GM21825 (cell line): ENCODE results near the gene TMEM201.
"Not testable (repeated sequence)": the region's sequence is repeated elsewhere in the genome, so short reads cannot be mapped to it uniquely, and the experiment has no call there.

Source experiments
- ATAC-seq: cut with Tn5 transposase; IDR thresholded peaks from one replicate; pipeline ENCODE4 v1.9.1; 2021; ENCODE audit warnings: mild to moderate bottlenecking, moderate library complexity; ENCODE audit not compliant: unreplicated experiment

The TMEM201 gene

DNA sequence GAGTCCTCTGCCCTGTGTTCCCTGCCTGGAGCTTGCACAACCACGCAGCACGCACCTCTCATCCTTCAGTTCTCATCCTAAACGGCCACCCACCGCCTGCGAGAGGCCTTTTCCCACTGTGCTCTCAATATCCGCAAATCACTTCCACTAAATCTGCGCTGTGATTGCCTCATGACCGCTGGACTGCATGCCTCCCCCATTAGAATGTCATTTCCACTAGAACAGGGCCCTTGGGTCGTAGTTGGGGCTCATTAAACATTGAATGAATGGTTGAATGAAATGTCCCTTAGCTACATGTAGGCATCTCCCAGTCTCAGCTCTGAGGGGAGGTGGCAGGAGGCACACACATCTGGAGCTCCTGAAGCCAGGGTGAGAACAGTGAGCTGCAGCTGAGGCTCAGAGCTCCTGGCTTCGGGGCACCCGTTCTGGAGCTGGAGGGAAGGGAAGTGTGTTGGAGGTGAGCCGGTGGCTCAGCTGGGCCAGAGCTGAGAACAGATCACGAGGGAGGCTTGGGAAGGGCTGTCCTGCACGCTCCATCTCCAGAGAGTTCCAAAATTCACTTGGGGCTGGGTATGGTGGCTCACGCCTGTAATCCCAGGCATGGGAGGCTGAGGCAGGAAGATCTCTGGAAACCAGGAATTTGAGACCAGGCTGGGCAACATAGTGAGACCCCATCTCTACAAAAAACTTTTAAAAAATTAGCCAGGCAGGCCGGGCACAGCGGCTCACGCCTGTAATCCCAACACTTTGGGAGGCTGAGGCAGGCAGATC, 30.4 kb downstream of the TMEM201 start:
- ATAC-seq = no peak

DNA sequence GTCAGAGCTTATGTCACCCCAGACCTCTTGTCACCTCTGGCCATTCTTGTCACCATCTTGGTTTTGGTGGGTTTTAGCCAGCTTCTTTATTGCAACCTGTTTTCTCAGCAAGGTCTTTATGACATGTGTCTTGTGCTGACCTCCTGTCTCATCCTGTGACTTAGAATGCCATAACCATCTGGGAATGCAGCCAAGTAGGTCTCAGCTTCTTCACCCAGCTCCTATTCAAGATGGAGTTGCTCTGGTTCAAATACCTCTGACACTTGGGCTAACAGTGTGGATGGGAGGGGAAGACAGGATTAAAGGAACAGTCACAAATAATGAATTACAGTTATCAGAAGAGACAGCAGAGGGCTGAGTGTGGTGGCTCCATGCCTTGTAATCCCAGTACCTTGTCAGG, 32.3 kb downstream of the TMEM201 start:
- no peak for ATAC-seq

DNA sequence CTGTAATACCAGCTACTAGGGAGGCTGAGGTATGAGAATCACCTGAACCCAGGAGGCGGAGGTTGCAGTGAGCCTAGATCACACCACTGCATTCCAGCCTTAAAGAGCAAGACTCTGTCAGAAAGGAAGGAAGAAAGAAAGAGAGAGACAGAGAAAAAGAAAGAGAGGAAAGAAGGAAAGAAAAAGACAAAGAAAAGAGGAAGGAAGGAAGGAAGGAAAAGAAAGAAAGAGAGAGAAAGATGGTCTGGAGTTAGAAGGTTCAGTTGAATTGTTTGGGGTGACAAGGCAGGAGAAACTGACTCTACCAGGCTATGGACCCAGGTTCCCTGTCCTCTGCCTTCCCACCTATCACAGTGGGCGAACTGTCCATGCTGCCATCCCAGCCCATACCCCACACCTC, 35.4 kb downstream of the TMEM201 start:
- ATAC-seq = no peak

DNA sequence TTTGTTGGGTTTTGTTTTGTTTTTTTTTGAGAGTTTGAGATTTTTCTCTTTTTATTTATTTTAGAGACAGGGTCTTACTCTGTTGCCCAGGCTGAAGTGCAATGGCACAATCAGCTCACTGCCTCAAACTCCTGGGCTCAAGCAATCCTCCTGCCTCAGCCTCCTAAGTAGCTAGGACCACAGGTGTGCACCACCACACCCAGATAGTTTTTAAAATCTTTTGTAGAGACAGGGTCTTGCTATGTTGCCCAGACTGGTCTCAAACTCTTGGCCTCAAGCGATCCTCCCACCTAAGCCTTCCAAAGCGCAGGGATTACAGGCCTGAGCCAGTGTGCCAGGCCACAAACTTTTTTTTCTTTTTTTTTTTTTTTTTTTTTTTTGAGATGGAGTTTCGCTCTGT, 36.3 kb downstream of the TMEM201 start:
- not testable (repeated sequence) for ATAC-seq

DNA sequence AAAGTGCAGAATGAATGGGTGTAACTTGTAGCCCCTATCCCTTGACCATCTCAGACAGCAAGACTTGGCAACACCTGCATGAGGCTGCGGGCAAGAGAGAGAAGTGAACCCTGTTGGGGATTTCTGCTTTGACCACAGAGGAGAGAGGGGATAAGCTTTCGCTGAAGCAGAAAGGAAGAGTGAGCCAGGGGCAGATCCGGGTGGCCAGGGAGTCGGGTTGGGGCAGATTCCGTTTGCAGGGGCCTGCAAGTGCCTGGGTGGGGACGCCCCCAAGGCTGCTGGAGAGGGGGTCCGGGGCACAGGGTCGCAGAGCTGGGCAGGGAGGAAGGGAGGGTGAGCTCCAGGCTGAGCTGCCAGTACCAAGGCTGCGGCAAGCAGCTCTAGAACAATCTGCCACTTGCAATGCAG, 37.5 kb downstream of the TMEM201 start:
- peak; percentile 39 for ATAC-seq

DNA sequence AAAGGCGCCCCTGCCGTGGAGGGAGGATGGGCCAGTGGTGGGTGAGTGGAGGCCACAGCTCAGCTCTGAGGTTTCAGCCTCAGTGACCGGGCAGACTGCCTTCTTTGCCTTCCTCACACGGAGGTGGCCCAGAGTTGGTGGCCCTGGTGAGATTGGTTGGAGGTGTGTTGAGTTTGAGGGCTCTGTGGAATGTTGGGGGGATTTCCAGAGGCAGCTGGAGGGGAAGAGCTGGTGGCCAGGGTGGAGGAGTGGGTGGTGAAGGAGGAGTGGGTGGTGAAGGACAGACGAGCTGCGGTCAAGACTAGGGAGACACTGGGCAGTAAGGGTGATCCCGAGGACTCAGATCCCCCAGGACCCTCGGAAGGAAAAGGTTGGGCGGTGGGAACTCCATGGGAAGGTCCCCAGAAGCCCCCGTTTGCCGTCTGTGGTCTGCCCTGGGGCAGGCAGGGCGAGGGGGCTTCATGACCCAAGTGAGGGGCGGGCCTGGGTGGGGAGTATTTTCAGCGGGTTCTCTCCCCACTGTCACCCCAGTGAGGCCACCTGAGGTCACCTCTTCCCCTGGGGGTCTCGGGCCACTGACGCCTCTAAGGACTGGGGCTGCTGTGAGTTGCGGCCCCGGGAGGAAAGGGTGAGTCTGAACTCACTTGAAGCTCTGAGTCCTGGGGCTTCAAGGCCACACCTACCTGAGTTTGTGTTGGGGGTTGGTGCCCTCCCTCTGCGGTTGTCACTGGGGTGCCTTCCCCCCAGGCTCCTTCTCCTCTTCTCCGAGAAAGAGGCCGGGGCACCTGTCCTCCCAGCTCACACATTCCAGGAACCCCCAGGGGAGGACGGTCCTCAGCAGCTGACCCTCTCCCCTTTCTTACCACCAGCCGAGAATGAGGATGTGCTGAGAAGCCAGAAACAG, 40.1 kb downstream of the TMEM201 start:
- no peak for ATAC-seq

DNA sequence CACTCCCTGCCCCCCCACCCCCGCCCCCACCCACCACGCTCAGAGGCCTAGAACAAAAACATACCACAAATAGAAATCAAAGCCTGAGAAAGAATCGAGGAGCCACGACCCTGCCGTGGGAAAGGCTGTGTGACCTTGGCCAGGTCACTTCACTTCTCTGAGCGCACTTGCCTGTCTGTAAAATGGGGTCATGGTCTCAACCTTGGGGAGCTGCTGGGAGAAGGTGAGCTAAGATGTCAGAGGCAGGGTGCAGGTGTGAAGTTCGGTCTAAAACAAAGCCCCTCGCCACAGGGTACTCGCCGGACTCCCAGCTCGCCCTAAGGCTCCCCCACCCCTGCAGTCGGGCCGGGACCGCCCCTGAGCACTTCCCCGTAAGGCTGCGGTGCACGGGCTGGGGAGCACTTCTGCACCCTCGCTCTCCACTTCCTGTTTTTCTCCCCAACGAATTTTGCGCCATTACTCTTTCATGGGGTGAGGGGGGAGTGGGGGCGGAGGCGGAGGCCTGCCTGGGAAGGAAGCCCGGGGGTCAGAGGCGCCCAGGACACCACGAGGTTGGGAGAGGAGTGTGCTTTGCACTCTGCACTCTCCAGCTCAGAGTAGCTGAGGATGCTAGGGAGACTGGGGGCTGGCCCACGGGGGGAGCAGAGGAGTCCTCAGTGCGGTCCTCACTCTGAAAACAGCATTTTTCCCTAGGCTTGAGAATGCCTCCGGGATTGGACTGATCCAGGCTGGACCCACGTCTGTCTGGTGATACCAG, 40.9 kb downstream of the TMEM201 start:
- ATAC-seq = no peak

DNA sequence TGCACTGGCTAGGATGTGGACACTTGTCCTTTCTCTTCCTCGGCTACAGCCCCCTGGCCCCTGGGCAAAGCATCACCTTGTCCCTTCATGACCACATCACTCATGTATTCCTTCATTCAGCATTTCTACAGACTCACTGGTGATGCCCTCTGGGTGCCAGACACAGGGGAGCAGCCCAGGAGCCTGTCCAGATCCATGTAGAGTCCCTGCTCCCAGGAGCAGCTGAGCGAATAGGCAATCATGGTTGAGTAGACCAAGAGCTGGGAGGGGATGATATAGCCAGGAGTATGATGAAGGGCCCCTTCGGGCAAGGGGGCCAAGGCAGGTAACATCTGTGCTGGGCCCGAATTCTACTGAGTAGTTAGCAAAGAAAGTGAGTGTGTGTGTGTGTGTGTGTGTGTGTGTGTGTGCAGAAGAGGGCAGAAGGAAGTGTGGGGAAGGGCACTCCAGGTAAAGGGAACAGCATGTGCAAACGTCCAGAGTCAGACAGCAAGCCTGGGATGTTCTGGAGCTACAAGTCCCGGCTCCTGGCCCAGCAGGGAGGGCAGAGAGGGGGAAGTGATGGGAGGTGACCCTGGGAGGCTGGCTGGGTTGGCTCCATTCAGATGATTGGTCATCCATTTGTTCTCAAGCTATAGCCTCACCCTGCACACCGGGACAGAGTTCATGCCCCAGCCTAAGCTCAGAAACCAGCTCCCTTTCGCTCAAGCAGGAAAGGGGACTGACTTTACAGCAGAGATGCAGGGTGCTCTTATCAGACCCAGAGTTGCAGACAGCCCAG, 41.8 kb downstream of the TMEM201 start:
- ATAC-seq = no peak

DNA sequence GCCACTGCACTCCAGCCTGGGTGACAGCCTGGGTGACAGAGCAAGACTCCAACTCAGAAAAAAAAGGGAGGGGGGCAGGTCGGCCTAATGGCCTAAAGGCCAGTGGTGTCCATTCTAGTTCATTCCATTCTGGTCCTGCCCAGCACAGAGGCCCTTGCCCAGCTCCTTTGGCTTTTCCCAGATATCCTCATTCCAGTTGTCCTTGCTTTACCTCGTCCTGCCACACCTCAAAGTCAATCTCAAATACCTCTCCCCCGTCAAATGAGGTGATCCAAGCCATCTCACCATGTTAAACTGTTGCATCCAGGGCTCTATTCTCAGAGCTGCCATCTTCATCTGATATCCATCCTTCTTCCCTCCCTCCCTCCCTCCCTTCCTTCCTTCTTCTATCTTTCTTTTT, 42.9 kb downstream of the TMEM201 start:
- no peak for ATAC-seq

DNA sequence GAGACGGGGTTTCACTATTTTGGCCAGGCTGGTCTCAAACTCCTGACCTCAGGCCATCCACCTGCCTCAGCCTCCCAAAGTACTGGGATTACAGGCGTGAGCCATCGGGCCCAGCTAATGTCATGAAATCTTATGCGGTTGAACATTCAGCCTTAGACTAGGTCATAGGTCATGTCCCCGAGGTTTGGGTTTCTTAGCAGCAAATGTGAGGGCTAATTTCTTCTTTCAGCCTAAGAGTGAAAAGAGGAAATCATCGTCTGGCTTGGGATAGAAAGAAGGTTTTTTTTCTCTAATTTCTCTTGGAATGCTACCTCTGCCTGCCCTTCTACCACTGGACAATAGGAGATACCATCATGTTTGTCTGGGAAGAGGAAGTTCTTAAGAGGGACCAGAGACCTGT, 44.8 kb downstream of the TMEM201 start:
- no peak for ATAC-seq

DNA sequence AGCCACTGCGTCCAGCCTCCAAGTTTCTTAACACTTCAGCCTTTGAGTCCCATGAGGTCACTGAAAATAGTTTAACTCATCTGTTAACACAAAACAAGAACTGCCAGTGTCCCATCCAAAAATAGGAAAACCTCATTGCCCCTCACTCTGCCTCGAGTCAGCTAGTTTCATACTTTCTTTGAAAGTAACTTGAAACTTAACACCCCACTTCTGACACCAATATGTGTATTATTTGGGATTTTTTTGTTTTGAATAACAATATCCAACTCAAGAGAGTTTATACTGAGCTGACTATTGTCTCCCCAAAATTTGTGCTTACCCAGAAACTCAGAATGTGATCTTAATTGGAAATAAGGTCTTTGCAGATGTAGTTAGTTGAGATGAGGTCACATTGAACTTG, 45.9 kb downstream of the TMEM201 start:
- ATAC-seq = no peak

DNA sequence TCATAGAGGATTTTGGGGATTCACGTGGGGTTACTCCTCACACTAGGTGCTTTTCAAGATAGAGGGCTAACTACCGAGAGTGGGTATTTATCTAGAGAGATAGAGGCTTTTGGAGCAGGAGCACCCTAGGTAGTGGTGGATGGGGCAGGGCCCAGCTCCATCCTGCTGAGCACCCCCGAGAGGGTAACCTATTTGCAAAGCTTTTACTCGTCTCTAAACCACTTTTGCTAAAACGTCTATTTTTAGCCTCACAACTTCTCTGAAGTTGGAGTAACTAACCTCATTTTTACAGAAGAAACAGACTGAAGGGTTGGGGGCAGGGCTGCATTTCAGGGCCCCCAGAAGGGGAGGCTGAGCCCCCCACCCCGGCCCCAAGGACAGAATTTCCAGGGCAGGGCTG, 50.5 kb downstream of the TMEM201 start:
- ATAC-seq = no peak

DNA sequence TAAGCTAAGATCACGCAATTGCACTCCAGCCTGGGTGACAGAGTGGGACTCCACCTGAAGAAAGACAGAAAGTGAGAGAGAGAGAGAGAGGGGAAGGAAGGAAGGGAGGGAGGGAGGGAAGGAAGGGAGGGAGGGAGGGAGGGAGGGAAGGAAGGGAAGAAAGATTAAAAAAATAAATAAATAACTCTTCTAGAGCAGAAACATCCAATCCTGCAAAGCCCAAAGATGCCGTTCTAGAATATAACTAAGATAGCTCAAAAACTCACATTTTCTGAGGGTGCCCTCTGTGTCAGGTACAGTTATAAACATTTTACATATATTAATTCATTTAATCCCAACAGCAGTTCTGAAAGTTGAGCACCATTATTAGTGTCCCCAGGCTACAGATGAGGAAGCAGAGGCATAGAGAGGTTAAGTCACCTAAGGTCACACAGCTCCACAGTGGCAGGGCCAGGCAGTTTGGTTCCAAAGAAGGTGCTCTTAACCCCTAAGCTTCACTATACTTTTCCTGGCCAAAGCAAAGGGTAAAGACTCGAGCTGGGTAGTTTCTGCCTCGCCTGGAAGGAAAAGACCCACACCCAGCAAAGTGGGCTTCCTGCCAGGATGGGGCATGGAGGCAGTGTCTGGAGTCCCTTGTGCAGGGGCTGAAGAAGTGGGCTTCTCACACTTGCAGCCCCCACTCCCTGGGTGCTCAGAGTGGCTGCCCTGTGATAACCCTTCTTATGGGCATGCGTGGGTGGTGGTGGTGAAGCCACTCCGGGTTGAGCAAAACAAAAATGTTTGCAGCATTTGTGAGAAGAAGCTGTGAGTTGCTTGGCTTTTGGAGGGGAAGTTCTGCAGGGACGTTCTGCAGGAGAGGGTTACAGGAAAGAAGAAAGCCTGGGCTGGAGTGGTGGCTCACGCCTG, 54.9 kb downstream of the TMEM201 start:
- no peak for ATAC-seq

DNA sequence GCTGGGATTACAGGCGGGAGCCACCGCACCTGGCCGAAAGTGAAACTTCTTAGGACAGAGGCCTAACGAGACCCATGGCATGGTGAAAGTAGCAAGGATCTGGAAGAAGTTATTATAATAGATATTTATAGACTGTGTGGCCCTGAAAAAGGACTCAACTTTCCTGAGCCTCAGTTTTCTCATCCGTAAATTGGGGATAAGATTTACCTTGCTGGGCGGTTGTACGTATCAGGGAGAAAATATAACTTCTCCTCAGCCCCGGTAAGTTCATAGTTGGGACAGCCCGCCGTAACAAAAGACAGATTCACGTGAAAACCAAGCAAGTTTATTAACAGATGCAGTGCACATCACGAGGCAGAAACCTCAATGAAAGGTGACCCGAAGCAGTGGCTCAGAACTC, 57.3 kb downstream of the TMEM201 start:
- ATAC-seq = no peak

DNA sequence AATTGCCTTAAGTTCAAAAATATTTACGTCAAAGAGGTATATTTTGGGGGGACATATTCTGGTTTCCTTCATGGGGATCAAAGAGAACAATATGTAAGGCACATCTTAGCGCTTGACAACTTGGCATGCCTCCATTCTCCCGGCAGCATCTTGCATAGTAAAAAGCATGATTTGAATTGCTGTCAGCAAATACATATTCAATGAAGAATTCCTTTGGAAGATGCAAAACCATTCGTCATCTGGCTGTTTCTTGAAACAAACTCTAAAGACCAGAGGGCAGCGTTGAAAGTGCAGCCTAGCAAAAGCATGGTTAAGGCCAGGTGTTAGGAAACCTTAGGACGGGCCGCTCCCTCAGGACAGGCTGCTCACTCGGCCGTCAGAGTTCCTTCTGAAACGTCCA, 59.5 kb downstream of the TMEM201 start:
- no peak for ATAC-seq

DNA sequence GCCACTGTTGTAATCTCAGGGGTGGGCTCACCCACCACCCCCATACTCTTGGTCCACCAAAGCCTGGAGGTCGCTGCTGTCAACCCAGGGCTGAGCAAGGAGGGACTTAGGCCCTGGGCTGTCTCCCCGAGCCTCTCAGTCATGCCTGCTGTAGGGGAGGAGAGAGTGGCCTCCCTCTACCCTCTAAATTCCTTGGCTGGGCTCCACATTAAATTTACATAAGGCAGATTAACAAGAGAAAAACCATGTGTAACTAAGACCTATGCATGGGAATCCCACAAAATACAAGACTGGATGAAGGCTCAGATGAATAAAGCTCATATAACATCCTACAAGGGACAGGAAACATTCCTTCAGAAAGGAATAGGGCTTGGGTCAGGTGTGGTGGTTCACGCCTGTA, 61.1 kb downstream of the TMEM201 start:
- no peak for ATAC-seq

DNA sequence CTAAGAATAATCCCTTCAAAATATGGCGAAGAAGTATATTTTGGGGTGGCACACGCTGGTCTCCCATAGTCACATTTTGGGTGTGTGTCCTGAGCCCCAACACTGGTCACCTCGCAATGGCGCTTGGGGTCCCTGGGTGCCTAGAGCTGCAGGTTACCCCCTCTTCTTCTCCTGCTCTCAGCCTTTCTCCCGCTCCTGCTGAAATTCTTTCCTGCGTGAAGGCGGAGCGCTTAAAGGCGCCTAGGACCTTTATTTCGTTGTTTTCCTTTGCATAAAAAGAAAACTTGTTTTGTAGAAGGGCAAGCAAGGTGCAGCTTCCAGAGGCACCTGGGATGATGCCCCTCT, 62.5 kb downstream of the TMEM201 start:
- no peak for ATAC-seq

DNA sequence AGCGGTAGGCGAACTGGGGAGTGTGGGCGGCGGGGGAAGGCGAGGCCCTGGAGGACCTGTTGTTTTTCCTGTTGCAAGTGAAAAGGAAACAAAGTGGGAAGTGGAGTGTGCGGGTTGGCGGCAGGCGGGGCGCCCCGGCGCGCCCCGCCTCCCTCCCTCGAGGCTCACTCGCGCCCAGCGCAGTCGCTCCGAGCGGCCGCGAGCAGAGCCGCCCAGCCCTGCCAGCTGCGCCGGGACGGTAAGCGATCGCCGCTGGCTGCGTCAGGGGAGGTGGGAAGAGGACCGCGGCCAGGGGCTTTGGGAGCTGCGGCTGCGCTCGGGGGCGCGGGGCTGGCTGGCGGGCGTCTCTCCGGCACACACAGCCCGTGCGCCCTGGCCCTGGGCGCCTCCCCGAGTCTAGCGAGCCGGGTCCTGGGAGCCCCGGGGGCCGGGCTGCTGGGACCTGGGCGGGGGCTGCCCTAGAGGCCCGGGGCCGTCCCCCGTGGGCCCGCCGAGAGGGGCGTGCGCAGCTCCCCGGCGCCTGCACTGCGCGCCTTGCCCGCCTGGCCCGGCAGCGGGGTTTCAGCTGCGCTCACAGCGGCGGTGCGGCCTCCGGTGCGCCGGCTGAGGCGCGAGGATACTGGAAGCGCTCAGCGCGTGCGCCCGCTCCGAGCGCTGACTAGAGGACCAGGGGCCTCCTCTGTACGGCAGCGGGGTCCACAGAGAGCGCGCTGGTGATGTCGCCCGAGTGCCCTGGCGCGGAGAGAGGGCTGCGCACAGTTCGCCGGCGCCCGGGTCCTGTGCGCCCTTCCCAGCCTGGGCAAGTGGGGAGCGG, 63.1 kb downstream of the TMEM201 start, which contains the start of gene PIK3CD:
Gene PIK3CD, plus strand, starts transcription at position 167 of the 814 bp plus-strand sequence. CDS start 58,725 bp downstream, outside the sequence.
- no peak for ATAC-seq
